HUES6 (cell line): ENCODE measurements around the gene STAT3.
"Not testable (repeated sequence)": the region's sequence is repeated elsewhere in the genome, so short reads cannot be mapped to it uniquely, and the experiment has no call there.

Experiments
- H3K27ac ChIP-seq: 2 replicates; pipeline ENCODE4 v1.7.0; 2013; ENCODE audit warnings: low read depth, mild to moderate bottlenecking, low read length, inconsistent platforms
- H3K27me3 ChIP-seq: 2 replicates; pipeline ENCODE4 v1.6.1; 2013; ENCODE audit warnings: low read length; ENCODE audit not compliant: control insufficient read depth, insufficient read depth
- H3K36me3 ChIP-seq: 2 replicates; pipeline ENCODE4 v1.6.1; 2013; ENCODE audit warnings: low read length; ENCODE audit not compliant: control insufficient read depth, insufficient read depth
- H3K4me1 ChIP-seq: 2 replicates; pipeline ENCODE4 v1.6.1; 2013; ENCODE audit warnings: low read length; ENCODE audit not compliant: control insufficient read depth, insufficient read depth
- H3K4me3 ChIP-seq: 2 replicates; pipeline ENCODE4 v1.5.1; 2013; ENCODE audit warnings: low read depth, low read length
- H3K9ac ChIP-seq: one replicate; pipeline ENCODE4 v1.6.1; 2013; ENCODE audit warnings: mild to moderate bottlenecking, low read length
- H3K9me3 ChIP-seq: 2 replicates; pipeline ENCODE4 v1.6.1; 2013; ENCODE audit warnings: low read depth, low read length; ENCODE audit not compliant: control insufficient read depth, insufficient read depth

The STAT3 gene

DNA sequence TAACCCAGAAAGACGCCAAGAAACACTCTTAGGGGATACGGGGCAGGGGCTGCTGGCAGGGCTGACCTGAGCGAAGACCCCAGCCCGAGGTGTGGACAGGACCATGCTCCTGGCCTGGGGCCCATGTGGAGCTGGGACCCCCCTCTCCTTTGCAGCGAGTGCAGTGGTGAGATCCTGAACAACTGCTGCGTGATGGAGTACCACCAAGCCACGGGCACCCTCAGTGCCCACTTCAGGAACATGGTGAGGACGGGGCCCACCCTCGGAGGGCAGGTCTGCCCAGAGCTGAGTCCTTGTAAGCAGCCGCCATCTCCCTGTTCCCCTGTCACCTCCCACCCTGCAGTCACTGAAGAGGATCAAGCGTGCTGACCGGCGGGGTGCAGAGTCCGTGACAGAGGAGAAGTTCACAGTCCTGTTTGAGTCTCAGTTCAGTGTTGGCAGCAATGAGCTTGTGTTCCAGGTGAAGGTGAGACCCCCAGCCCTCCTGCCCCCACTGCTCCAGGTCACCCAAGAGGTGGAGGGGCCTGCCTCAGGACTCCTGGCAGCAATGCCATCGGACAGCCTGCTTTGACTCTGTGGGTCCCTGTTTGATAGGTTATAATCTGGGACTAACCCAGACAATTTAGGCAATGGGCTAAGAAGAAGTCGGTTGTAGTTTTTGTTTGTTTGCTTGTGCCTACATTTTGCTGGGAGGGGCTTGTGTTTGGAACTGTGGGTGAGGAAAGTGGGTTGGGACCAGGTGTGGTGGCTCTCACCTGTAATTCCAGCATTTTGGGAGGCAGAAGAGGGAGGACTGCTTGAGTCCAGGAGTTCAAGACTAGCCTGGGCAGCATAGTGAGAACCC, 83.8 kb downstream of the STAT3 start:
- no peaks in the 10 kb centered on the region for H3K4me1 ChIP-seq
- H3K9me3 ChIP-seq = no peaks in the 10 kb centered on the region
- H3K27ac ChIP-seq = no peak overlapping the region
- no peak overlapping the region for H3K4me3 ChIP-seq
- no peaks in the 10 kb centered on the region for H3K27me3 ChIP-seq
- H3K36me3 ChIP-seq = peaks cover 4% of the 10 kb centered on the region
- no peak overlapping the region for H3K9ac ChIP-seq

DNA sequence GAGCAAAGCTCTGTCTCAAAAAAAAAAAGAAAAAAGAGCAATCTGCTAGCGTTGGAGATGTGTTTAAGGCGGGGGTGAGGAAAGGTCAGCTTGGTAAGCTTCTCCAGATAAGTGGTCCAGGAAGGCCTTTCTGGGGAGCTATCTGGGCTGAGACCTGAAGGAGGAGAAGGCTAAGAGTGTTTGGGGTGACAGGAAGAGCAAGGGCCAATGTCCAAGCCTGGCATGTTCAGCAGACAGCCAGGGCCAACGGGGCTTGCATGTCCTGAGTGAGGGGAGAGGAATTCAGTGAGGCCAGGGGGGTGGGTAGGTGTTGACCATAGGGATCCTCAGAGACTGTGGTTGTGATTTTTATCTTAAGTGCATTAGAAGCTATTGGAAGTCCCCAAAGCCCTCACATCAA, 84.5 kb downstream of the STAT3 start:
- no peak overlapping the region for H3K9ac ChIP-seq
- no peak overlapping the region for H3K27ac ChIP-seq
- no peaks in the 10 kb centered on the region for H3K9me3 ChIP-seq
- H3K27me3 ChIP-seq = no peaks in the 10 kb centered on the region
- H3K4me3 ChIP-seq = no peak overlapping the region
- peaks cover 4% of the 10 kb centered on the region for H3K36me3 ChIP-seq
- H3K4me1 ChIP-seq = no peaks in the 10 kb centered on the region

DNA sequence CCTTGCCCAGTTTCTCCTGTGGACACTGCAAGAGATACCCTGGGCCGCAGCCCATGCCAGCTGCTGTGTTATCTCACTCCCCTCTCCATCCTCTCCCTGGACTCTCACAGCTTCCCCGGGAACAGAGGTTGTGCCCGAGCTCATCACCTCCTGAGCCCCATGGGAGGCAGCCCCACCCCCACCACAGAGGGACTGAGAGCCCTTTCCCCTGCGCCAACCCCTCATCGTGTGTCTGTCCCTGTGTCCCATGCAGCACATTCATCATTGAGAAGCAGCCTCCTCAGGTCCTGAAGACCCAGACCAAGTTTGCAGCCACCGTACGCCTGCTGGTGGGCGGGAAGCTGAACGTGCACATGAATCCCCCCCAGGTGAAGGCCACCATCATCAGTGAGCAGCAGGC, 87.2 kb downstream of the STAT3 start:
- peaks cover 4% of the 10 kb centered on the region for H3K36me3 ChIP-seq
- H3K27me3 ChIP-seq = no peaks in the 10 kb centered on the region
- H3K4me3 ChIP-seq = no peak overlapping the region
- H3K4me1 ChIP-seq = no peaks in the 10 kb centered on the region
- no peak overlapping the region for H3K27ac ChIP-seq
- H3K9me3 ChIP-seq = no peaks in the 10 kb centered on the region
- no peak overlapping the region for H3K9ac ChIP-seq

DNA sequence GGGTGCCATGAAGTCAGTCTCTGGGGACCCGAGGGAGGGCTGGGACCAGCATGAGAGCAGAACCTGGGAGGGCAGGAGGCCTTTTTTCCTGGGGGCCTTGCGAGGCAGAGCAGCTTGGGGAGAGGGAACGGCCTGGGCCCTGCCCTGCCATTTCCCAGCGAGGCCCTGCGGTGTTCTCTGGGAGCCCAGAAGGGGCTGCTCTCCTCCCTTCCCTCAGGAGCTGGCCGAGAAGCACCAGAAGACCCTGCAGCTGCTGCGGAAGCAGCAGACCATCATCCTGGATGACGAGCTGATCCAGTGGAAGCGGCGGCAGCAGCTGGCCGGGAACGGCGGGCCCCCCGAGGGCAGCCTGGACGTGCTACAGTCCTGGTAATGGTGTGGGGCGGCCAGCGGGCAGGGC, 88.3 kb downstream of the STAT3 start:
- H3K4me3 ChIP-seq, H3K9ac ChIP-seq, H3K27ac ChIP-seq, H3K36me3 ChIP-seq, H3K9me3 ChIP-seq, H3K27me3 ChIP-seq, H3K4me1 ChIP-seq: not testable (repeated sequence)

DNA sequence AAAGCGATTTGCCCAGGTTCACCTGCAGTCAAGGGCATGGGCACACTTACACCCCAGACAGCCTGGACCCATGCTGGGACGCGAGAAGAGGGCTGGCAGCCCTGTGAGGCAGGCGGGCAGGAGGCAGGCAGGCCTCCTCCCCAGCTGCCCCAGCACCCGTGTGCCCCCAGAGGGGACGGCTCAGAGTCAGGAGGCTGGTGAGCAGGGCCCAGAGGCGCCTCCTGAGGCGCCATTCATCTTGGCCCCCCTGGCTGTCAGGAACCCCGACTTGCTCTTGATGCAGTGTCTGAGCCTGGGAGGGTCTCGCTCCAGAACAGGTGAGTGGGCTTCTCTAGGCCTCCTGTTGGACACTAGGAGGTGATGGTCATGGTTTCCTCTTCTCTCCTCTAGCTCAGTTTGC, 88.9 kb downstream of the STAT3 start:
- H3K9me3 ChIP-seq, H3K4me3 ChIP-seq: not testable (repeated sequence)

DNA sequence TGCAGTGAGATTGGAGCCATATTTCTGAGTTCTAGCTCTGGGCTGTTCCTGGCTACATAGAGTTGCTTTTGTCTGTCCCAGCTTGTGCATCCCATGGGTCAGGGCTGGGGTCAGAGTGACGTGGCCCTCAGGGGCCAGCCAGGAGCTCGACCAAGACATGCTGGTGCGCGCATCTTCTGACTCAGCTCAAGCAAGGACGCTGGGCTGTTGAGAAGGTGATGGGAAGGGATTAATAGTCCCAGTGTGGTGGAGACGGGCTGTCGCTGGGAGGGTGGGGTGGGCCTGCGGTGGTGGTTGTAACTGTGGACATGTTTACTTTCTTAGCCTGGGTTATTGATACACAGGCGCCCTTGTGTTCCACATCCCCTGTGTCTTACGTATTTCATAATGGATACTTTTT, 90.5 kb downstream of the STAT3 start:
- H3K9me3 ChIP-seq, H3K4me3 ChIP-seq, H3K36me3 ChIP-seq, H3K27me3 ChIP-seq, H3K9ac ChIP-seq, H3K4me1 ChIP-seq, H3K27ac ChIP-seq: not testable (repeated sequence)

More for the DNA sequence above, 88.9 kb downstream of the STAT3 start:
- H3K36me3 ChIP-seq, H3K9ac ChIP-seq, H3K27me3 ChIP-seq, H3K4me1 ChIP-seq, H3K27ac ChIP-seq: not testable (repeated sequence)

DNA sequence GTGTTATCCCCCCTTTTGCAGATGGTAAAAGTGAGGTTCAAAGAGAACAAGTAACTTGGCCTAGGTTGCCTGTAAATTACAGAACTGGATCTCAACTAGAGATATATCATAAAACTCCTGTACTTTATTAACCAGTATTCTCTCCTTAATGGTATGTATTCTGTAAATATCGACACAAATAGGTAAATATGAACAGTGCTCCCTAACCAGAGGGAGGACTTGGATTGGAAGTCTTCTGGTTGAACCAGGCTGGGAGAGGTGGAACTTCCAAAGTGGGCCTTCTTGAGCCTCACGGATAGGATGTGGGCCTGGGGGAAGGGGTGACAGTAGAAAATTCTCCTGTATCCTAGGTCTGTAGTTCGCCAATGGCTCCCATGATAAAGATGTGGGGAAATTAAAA, 92.2 kb downstream of the STAT3 start:
- Histone ChIP-seq H3K27me3 (no peaks in the 10 kb centered on the region), H3K4me3 (no peak overlapping the region), H3K36me3 (no peaks in the 10 kb centered on the region; the same call in 1 of the 2 replicates), H3K9ac (no peak overlapping the region), H3K27ac (no peak overlapping the region), H3K4me1 (no peaks in the 10 kb centered on the region), H3K9me3 (no peaks in the 10 kb centered on the region)

DNA sequence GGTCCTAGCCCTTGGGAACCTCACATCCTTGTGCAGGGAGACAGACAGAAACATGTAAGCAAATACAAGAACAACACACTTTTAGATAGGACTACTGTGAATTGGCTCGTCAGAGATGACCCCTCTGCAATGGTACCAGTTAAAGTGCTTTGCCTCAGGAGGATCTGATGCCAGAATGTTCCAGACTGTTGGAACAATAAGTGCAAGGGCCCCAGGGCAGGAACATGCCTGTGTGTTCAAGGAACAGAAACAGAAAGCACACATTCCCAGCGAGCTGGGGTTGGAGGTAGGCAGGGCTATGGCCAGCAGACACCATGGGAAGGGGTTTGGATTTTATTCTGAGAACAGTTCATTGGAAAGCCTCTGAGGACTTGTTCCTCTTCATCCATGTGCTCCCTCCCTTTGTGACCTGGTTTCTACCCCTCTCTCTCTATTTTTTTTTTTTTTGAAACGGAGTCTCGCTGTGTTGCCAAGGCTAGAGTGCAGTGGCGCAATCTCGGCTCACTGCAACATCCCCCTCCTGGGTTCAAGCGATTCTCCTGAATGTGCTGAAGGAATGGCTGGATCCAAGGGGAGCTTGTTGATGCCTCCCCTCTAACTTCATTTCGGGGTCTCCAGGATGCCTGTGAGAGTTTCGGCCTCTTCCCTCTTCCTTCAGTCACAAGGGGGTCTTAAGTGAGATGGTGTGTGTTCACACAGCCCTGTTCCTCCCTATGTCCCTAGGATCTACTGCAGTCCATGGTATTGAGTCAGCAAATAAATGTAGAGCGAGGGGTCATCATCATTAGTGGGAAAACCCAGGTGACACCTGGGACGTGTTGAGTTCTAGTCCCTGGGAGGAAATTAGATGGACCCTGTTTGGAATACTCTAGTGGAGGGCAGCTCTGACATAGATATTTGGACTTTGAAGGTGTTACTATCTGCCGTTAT, 93.5 kb downstream of the STAT3 start:
- H3K27me3 ChIP-seq = peaks cover 8% of the 10 kb centered on the region; the same call in 1 of the 2 replicates
- no peak overlapping the region for H3K9ac ChIP-seq
- H3K4me1 ChIP-seq = no peaks in the 10 kb centered on the region
- no peak overlapping the region for H3K27ac ChIP-seq
- H3K36me3 ChIP-seq = no peaks in the 10 kb centered on the region
- no peak overlapping the region for H3K4me3 ChIP-seq
- H3K9me3 ChIP-seq = no peaks in the 10 kb centered on the region

DNA sequence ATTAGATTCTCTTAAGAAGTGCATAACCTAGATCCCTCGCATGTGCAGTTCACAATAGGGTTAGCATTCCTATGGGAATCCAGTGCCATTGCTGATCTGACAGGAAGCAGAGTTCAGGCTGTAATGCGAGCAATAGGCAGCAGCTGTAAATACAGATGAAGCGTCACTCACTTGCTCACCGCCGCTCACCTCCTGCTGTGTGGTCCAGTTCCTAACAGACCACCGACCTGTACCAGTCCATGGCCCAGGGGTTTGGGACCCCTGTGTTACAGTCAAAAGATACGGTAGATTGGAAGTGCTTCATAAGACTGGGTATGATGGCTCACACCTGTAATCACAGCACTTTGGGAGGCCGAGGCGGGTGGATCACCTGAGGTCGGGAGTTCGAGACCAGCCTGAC, 97.1 kb downstream of the STAT3 start:
- no peak overlapping the region for H3K27ac ChIP-seq
- H3K9me3 ChIP-seq = no peaks in the 10 kb centered on the region
- H3K4me1 ChIP-seq = peaks cover 20% of the 10 kb centered on the region
- no peaks in the 10 kb centered on the region for H3K36me3 ChIP-seq
- H3K9ac ChIP-seq = no peak overlapping the region
- H3K4me3 ChIP-seq = no peak overlapping the region
- H3K27me3 ChIP-seq = peaks cover 37% of the 10 kb centered on the region

DNA sequence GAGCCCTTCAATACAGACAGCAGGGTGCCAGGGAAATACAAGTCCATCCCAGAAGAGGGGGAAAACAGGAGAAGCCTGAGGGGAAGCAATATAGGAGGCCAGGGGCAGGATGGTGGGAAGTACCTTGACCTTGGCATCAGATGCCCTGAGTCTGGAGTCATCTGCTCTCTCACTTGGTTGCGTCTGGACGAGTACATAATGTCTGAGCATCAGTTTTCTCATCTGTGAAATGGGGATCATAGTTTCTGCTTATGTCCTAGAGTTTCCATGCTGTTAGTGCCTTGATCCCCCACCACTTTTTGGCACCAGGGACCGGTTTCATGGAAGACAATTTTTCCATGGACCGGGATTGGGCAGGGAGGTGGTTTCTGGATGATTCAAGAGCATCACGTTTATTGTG, 97.7 kb downstream of the STAT3 start:
- H3K4me3 ChIP-seq = no peak overlapping the region
- H3K27me3 ChIP-seq = peaks cover 37% of the 10 kb centered on the region
- H3K9me3 ChIP-seq = no peaks in the 10 kb centered on the region
- H3K36me3 ChIP-seq = no peaks in the 10 kb centered on the region
- no peak overlapping the region for H3K9ac ChIP-seq
- H3K27ac ChIP-seq = no peak overlapping the region
- H3K4me1 ChIP-seq = peaks cover 20% of the 10 kb centered on the region

DNA sequence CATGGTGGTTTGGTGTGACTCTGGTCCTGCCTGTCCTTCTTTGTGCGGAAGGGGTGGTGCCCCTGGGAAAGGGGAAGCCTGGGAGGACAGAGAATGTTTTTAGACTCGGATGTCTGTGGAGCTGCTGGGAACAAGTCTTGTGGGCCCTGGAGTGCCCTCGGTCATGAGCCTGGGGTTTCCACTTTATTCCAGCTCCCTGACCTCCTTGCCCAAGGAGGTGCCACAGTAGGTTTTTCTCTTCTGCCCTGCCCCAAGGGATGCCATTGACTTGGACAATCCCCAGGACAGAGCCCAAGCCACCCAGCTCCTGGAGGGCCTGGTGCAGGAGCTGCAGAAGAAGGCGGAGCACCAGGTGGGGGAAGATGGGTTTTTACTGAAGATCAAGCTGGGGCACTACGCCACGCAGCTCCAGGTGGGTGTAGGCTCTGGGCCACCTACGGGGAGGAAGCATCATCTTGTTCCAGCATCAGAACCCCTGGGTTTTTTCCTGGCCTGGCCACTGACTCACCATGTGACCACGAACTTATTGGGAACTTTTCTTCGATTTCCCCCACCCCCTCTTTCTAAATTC, 98.5 kb downstream of the STAT3 start:
- H3K4me3 ChIP-seq = no peak overlapping the region

More for the DNA sequence above, 98.5 kb downstream of the STAT3 start:
- H3K4me1 ChIP-seq = peaks cover 20% of the 10 kb centered on the region
- H3K36me3 ChIP-seq = no peaks in the 10 kb centered on the region
- H3K27me3 ChIP-seq = peaks cover 37% of the 10 kb centered on the region
- no peak overlapping the region for H3K9ac ChIP-seq
- no peaks in the 10 kb centered on the region for H3K9me3 ChIP-seq
- H3K27ac ChIP-seq = no peak overlapping the region
